ENCODE results near the gene RNF152.

DNA sequence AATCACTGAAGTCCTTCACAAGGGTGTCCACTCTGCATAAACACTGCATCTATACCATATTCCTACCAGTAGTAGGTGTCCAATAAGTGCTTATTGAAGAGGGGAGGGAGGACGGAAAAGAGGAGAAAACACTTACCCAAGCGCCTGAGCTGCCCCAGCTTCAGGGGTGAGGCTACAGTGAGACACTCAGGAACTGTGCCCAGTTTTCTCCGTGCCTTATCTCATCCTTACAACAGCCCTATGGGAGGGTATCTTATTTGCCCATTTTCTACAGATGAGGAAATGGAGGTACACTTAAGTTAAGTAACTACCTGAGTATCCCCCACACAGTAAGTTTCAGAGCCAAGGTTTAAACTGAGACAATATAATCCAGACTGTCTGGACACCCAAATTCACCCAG, 41.5 kb downstream of the RNF152 start:
- TF ChIP-seq, protein P1, sequence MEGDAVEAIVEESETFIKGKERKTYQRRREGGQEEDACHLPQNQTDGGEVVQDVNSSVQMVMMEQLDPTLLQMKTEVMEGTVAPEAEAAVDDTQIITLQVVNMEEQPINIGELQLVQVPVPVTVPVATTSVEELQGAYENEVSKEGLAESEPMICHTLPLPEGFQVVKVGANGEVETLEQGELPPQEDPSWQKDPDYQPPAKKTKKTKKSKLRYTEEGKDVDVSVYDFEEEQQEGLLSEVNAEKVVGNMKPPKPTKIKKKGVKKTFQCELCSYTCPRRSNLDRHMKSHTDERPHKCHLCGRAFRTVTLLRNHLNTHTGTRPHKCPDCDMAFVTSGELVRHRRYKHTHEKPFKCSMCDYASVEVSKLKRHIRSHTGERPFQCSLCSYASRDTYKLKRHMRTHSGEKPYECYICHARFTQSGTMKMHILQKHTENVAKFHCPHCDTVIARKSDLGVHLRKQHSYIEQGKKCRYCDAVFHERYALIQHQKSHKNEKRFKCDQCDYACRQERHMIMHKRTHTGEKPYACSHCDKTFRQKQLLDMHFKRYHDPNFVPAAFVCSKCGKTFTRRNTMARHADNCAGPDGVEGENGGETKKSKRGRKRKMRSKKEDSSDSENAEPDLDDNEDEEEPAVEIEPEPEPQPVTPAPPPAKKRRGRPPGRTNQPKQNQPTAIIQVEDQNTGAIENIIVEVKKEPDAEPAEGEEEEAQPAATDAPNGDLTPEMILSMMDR (IDR thresholded peaks at IDR 0.05): no peak
- TF ChIP-seq, protein P2, sequence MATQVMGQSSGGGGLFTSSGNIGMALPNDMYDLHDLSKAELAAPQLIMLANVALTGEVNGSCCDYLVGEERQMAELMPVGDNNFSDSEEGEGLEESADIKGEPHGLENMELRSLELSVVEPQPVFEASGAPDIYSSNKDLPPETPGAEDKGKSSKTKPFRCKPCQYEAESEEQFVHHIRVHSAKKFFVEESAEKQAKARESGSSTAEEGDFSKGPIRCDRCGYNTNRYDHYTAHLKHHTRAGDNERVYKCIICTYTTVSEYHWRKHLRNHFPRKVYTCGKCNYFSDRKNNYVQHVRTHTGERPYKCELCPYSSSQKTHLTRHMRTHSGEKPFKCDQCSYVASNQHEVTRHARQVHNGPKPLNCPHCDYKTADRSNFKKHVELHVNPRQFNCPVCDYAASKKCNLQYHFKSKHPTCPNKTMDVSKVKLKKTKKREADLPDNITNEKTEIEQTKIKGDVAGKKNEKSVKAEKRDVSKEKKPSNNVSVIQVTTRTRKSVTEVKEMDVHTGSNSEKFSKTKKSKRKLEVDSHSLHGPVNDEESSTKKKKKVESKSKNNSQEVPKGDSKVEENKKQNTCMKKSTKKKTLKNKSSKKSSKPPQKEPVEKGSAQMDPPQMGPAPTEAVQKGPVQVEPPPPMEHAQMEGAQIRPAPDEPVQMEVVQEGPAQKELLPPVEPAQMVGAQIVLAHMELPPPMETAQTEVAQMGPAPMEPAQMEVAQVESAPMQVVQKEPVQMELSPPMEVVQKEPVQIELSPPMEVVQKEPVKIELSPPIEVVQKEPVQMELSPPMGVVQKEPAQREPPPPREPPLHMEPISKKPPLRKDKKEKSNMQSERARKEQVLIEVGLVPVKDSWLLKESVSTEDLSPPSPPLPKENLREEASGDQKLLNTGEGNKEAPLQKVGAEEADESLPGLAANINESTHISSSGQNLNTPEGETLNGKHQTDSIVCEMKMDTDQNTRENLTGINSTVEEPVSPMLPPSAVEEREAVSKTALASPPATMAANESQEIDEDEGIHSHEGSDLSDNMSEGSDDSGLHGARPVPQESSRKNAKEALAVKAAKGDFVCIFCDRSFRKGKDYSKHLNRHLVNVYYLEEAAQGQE (IDR thresholded peaks at IDR 0.05; ENCODE audit: insufficient read depth in 1 of 2, low read depth in 2 of 2, low read length in 1 of 2): no peak
- TF ChIP-seq POLR2AphosphoS5 (IDR thresholded peaks at IDR 0.05; ENCODE audit: low read depth, low read length) (no peak), SIN3A (IDR thresholded peaks at IDR 0.05; ENCODE audit: borderline replicate concordance, insufficient read depth, low read depth, low read length) (no peak), TCF7L2 (IDR thresholded peaks at IDR 0.05; ENCODE audit: low read depth, low read length) (no peak)

Data from Panc1 (cell line).